GM18951 (cell line): Measurements from ENCODE around the gene TSPAN18.

Source experiments
- POLR2A ChIP-seq: IDR thresholded peaks from 4 replicates; pipeline ENCODE4 v1.6.1; 2011; ENCODE audit warnings: mild to moderate bottlenecking; ENCODE audit not compliant: insufficient read length, insufficient read depth; ENCODE audit errors: extremely low read depth
- in situ Hi-C: fragments of 300-500 bp; cut with MboI; formaldehyde crosslinking; loops from one replicate; pipeline ENCODE4 v1.12.0; 2022; ENCODE audit warnings: low sequenced_read_pairs, mixed read lengths, inconsistent platforms; ENCODE audit not compliant: unreplicated experiment

TSPAN18 gene

DNA sequence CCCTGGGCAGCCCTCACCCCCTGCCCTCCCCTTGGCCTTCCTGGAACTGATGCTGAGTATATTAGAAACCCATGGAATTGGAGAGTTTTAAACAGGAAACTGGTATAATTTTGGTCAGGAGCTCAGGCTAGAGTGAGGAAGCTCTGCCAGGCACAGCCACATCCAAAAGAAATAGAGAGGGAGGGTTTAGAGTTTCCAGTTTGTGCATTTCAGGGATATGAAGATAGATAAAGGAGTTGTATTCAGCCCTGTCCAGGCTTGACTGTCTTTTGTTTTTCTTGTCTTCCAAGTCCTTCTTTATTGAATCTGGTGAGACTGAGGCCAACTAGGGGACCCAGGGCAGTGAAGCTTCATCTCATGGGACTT is 71.8 kb downstream of the TSPAN18 start:
- no peak for TF ChIP-seq POLR2A
- in situ Hi-C loops: no loop called here

DNA sequence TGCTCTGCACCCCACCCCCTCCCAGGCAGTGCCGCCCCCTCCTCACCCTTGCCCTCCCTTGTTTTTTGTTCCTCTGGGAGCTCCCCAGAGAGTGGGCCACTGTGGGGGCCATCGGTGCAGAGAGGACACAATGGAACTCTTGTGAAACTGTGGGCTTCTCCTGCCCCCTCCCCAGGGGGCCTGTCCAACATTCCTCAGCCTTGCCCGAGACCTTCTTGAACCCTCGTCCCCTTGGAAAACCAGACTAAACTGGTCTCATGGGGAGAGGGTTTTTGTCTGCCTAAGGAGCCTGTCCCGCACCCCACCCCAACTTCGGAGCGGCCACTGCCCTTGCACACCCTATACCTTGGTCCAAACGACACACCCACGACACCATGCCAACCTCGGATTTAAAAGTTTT is 72.2 kb downstream of the TSPAN18 start:
- in situ Hi-C loops: no loop called here
- TF ChIP-seq POLR2A: no peak

- in situ Hi-C loops: no loop called here
- no peak for TF ChIP-seq POLR2A
These were observed 75.6 kb downstream of the TSPAN18 start for GRCh38 chr11:44802347-44802746.

DNA sequence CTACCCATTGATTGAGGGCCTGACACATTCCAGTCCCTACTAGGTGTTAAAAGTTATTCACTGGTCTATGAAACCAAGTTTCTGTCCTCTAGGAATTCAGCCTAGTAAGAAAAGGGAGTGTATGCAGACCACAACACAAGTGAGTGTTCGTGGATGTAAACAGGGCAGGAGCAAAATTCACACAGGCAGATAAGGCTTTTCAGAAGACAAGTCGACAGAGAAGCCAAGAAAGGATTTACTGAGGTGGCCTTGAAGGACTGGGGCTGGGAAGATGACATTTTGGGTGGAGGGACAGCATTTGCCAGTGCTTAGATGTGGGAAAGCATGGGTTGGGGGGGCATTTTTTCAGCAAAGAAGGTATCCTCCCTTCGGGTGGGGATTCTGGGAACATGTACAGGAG is 76.2 kb downstream of the TSPAN18 start:
- in situ Hi-C loops: no loop called here

DNA sequence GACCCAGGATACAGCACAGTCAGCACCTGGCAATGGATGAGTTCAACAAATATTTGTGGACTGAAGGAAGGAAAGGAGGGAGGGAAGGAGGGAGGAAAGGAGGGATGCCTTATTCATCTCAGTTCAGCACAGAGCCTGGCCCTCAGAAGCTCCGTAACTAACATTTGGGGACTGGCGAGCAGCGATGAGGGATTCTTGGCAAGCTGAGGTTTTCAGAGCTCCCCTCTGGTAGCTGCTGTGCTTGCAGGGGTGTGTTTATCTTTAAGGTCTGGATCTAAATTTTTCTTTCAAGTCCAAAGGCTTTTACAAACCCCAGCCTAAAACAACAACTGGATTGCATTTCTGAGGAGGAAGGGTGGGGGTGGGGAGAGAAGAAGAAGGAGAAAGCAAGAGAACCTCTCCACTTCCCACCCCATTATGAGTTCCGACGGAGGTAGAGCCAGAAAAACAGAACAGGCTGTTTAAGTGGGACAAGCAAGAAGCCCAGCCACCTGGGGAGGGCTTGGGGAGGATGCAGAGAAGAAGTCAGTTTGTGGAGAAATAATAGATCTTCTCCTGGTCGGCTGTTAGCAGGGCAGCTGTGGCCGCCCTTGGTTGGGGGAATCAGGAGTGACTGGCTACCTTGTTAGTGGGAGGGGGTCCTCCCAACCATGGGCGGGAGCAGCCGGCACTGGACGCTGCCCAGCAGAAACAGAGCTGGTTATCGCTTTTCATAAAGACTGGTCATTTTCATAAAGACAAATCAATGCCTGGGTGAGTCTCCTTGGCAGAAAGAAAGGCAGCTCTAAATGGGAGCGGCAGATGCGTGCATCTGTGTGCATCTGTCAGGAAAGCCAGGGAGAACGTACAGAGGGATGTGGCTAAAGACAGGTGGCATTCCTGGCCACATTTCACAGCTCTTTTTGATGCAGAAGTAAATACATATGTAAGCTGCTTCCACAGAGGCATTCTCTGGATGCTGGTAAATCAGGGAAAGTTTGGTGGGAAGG is 78.0 kb downstream of the TSPAN18 start:
- in situ Hi-C loops: no loop called here

More for the DNA sequence above, 76.2 kb downstream of the TSPAN18 start:
- TF ChIP-seq POLR2A: no peak

DNA sequence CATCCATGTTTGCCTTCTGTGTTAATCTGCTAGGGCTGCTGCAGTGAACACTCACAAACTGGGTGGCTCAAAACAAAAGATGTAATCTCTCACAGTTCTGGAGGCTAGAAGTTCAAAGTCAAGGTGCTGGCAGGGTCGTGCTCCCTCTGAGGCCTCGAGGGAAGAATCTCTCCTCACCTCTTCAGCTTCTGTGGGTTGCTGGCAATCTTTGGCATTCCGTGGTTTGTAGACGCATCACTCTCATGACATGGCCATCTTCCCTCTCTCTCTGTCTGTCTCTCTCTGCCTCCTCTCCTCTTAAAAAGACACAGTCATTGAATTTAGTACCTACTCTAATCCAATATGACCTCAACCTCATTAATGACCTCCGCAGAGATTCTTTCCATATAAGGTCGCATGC is 78.8 kb downstream of the TSPAN18 start:
- TF ChIP-seq POLR2A: no peak
- in situ Hi-C loops: no loop called here

More for the DNA sequence above, 78.0 kb downstream of the TSPAN18 start:
- no peak for TF ChIP-seq POLR2A

DNA sequence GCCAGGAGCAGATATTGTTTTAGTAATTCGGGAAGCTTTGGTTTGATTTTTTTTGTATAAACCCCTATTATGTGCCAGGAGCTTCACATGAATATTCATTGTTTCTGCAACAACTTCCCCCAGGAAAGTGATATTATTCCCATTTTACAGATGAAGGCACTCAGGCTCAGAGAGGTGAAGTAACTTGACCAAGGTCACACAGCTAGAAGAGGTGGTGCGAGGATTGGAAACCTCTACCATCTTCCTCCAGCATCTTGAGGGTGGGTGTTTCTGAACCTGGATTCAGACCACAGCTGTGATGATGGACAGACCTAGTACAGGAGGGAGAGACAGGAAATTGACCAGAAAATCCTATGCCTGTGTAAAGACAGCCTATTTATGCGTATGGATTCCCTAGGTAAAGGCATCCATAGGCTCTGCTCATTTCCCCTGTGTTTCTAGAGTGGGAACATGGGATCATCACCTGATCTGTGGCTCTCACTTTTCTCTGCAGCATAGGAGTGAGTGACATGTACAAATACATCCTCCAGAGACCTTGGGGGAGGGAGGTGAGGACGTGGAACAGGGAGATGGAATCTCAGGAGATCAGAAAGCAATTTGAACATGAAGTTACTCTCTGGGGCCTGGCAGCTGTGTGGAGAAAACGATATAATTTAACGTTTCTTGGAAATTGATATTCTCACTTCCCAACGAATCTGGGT is 81.4 kb downstream of the TSPAN18 start:
- in situ Hi-C loops: no loop called here
- TF ChIP-seq POLR2A: no peak

DNA sequence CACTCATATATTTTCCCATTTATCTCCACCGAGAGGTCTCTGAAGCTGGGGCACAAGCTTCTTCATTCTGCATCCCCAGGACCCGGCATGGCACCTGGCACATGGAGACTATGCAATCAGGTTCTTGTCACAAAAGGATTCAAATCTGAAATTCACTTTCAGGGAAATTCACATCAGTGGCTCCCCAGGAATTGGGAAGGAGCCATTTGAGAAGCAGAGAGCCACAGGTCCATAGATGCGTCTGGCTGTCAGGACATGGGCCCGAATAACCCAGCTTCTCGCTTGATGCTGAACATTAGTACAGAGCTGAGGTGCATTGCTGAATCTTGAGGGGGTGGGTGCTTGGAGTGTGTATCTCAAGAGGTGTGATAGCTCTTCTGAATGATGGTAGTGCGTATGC is 82.5 kb downstream of the TSPAN18 start:
- in situ Hi-C loops: no loop called here
- TF ChIP-seq POLR2A: no peak

DNA sequence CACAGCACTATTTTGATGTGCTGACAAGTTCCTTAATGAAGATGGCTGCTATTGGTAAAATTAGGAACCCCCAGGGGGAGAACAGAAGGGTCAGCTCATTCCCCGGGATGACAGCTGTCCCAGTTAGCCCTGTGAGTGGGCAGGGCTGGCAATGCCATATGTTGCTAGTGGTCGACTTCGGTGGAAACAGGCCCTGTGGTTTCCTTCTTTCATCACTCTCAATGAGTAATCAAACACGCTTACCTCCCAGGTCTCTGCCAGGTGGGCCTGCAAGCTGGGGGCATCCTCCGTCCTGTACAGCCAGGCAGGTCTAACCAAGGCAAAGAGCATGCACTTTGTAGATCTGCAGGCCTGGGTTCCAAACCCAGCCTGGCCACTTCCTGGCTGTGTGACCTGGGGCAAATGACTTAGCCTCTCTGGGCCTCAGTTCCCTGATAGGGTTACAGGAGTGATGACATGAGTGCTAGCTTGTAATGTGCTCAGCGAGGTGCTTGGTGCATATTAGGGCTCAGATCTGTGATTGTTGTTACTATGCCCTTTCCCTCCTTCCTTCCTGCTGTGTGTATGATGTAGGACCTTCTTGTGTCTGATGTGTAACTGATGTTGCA is 85.2 kb downstream of the TSPAN18 start:
- in situ Hi-C loops: no loop called here
- no peak for TF ChIP-seq POLR2A

DNA sequence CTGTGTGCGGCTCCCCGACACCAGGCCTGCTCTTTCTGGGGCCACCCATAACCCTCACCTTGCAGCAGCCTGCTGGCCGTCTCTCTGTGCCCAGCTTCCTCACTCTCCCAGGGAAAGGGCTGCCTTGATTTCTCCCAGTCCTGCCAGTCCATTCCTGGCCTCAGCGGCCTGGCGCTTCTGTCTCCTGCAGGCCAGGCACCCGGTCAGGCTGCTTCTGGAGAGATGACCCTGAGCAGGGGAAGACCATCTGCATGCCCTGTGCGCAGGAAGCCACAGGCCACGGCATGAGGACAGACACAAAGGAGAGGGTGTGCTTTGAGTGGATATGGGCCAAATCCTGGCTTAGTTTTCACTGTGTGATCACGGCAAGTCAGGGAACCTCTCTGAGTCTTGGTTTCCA is 86.2 kb downstream of the TSPAN18 start:
- no peak for TF ChIP-seq POLR2A
- in situ Hi-C loops: no loop called here

DNA sequence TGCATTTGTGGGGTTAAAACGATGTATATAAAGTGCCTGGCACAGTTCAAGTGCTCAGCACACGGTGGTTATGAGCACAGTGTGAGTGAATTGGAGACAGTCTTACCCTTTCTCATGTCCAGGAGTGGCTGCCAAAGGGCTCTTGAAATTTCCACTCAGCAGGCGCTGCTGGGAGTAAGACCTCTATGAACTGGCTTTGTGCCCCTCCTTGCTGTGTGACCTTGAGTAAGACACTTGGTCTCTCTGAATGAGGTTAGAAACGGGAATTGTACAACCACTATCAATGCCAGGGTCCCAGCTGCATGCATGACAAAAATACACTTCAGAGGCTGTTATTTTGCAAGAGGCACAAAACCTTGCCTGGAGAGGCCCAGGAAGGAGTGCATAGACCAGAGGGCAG is 86.6 kb downstream of the TSPAN18 start:
- in situ Hi-C loops: no loop called here
- no peak for TF ChIP-seq POLR2A

- no peak for TF ChIP-seq POLR2A
- in situ Hi-C loops: no loop called here
These were observed 88.3 kb downstream of the TSPAN18 start for GRCh38 chr11:44814881-44815592.
